GM12878 (cell line): ENCODE results near the gene PHOX2A.

Experiments used
- ATF3 ChIP-seq: IDR thresholded peaks from 2 replicates; pipeline ENCODE4 v1.6.1; 2011; ENCODE audit warnings: low read depth, mild to moderate bottlenecking, low read length, moderate library complexity, borderline replicate concordance; ENCODE audit errors: extremely low read depth
- CHD4 ChIP-seq: fragments of 200-600 bp; sonication (generic); IDR thresholded peaks from 2 replicates; pipeline ENCODE4 v1.6.1; 2016; ENCODE audit warnings: mild to moderate bottlenecking
- CREB1 ChIP-seq: IDR thresholded peaks from 2 replicates; pipeline ENCODE4 v1.6.1; 2012; ENCODE audit warnings: low read depth, mild to moderate bottlenecking, inconsistent platforms
- CTCF ChIP-seq, 3 experiments: IDR thresholded peaks in 2 of 3; conservative IDR thresholded peaks in 1 of 3; 2 replicates each; pipeline ENCODE4 v1.5.1; 2011; ENCODE audit warnings: low read depth in 3 of 3, low read length in 3 of 3, mild to moderate bottlenecking in 3 of 3, control low read depth in 2 of 3, moderate library complexity in 2 of 3, inconsistent platforms in 1 of 3, mixed read lengths in 1 of 3; ENCODE audit not compliant: control insufficient read depth in 2 of 3, insufficient read depth in 1 of 3; ENCODE audit errors: extremely low read depth in 1 of 3
- EZH2 ChIP-seq: IDR thresholded peaks from 2 replicates; pipeline ENCODE4 v1.6.1; 2012; ENCODE audit warnings: low read depth, mild to moderate bottlenecking, control low read depth, inconsistent platforms, low read length, borderline replicate concordance; ENCODE audit not compliant: control insufficient read depth
- HDAC2 ChIP-seq: fragments of 200-600 bp; sonication (generic); IDR thresholded peaks from 2 replicates; pipeline ENCODE4 v1.6.1; 2017
- MYC ChIP-seq: IDR thresholded peaks from 2 replicates; pipeline ENCODE4 v1.6.1; 2011; ENCODE audit warnings: mild to moderate bottlenecking, low read length, moderate library complexity, inconsistent platforms; ENCODE audit not compliant: insufficient read depth, insufficient replicate concordance, insufficient read length, severe bottlenecking
- NBN ChIP-seq: fragments of 450-650 bp; IDR thresholded peaks from 2 replicates; pipeline ENCODE4 v1.6.1; 2016
- PKNOX1 ChIP-seq: fragments of 450-650 bp; IDR thresholded peaks from 2 replicates; pipeline ENCODE4 v1.6.1; 2016; ENCODE audit warnings: mild to moderate bottlenecking
- POLR2A ChIP-seq: IDR thresholded peaks from 2 replicates; pipeline ENCODE4 v1.6.1; 2011; ENCODE audit warnings: low read depth, mild to moderate bottlenecking, low read length
- RAD21 ChIP-seq: IDR thresholded peaks from 2 replicates; pipeline ENCODE4 v1.6.1; 2011; ENCODE audit warnings: mild to moderate bottlenecking, low read depth, low read length, moderate library complexity; ENCODE audit not compliant: insufficient read depth
- ZNF24 ChIP-seq: fragments of 450-650 bp; IDR thresholded peaks from 2 replicates; pipeline ENCODE4 v1.6.1; 2017; ENCODE audit warnings: antibody characterized with exemption, mild to moderate bottlenecking

- TF ChIP-seq MYC, result no peak
- no peak for TF ChIP-seq RAD21
- TF ChIP-seq ZNF24, result no peak
- TF ChIP-seq HDAC2, result no peak
- no peak for TF ChIP-seq POLR2A
- TF ChIP-seq NBN, result no peak
- no peak for TF ChIP-seq ATF3
- TF ChIP-seq EZH2, result no peak
- no peak for TF ChIP-seq CHD4
- no peak for TF ChIP-seq CTCF (IDR thresholded peaks at IDR 0.05 in 2 of 3, conservative IDR thresholded peaks at IDR 0.05 in 1 of 3; ENCODE audit: control insufficient read depth in 2 of 3, extremely low read depth in 1 of 3, insufficient read depth in 1 of 3, low read depth in 3 of 3, low read length in 3 of 3)
- TF ChIP-seq CREB1, result no peak
- no peak for TF ChIP-seq PKNOX1
Measured at GRCh38 chr11:72195518-72196270, 48.3 kb downstream of the PHOX2A start.
